Panc1 (cell line): ENCODE data around the gene RNF19B.

Experiments
- POLR2AphosphoS5 ChIP-seq: IDR thresholded peaks from 2 replicates; pipeline ENCODE4 v1.6.1; 2012; ENCODE audit warnings: mild to moderate bottlenecking, low read depth, low read length, moderate library complexity
- TF ChIP-seq, protein P1 (sequence below): fragments of 450-650 bp; IDR thresholded peaks from 2 replicates; pipeline ENCODE4 v1.5.1; 2017; ENCODE audit warnings: mild to moderate bottlenecking

DNA sequence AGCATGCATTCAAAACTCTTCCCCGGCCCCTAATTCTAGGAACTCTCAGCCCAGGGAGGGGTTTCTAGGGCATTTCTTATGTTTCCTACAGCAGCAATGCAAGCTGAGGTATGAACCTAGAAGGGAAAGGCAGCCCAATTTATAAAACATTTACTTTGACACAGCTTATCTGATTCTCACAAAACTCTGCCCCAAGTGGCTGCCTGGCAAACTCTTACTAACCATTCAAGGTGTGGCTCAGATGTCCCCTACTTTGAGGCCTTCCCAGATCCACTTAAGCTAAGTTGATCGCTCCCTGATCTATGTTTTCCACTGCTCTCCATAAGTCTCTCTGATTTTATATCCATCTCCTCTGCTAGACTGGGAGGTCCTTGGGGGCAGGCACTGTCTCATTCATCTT lies 36.7 kb upstream of the RNF19B start:
- TF ChIP-seq, protein P1, sequence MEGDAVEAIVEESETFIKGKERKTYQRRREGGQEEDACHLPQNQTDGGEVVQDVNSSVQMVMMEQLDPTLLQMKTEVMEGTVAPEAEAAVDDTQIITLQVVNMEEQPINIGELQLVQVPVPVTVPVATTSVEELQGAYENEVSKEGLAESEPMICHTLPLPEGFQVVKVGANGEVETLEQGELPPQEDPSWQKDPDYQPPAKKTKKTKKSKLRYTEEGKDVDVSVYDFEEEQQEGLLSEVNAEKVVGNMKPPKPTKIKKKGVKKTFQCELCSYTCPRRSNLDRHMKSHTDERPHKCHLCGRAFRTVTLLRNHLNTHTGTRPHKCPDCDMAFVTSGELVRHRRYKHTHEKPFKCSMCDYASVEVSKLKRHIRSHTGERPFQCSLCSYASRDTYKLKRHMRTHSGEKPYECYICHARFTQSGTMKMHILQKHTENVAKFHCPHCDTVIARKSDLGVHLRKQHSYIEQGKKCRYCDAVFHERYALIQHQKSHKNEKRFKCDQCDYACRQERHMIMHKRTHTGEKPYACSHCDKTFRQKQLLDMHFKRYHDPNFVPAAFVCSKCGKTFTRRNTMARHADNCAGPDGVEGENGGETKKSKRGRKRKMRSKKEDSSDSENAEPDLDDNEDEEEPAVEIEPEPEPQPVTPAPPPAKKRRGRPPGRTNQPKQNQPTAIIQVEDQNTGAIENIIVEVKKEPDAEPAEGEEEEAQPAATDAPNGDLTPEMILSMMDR: no peak
- TF ChIP-seq POLR2AphosphoS5: no peak
